Middle frontal gyrus (tissue), 1 donor: ENCODE results near the gene COCH.
"Not testable (repeated sequence)": the region's sequence is repeated elsewhere in the genome, so short reads cannot be mapped to it uniquely, and the experiment has no call there.

Source experiments
- DNase-seq: peaks from one replicate; pipeline ENCODE4 v3.0.0-alpha.2; 2015; ENCODE audit warnings: low spot score; ENCODE audit errors: extremely low spot score

COCH gene

DNA sequence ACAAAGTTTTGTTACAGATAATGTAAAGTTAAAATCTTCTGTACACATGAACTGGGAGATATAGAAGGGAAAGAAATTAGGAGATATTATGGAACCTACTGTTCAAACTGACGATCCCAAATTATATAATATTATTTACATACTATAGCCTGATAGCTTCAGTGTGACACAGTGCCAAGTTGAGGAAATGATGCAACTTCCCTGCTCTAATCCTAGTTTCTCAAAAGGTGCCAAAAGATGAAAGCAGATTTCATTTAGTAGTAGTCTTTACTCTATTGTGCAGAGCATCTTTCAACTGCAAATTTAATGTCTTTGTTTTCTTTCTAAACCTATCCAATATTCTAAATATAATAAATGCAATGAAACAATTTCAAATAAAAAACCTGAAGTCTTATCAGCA, 46.9 kb downstream of the COCH start:
- no peak for DNase-seq

DNA sequence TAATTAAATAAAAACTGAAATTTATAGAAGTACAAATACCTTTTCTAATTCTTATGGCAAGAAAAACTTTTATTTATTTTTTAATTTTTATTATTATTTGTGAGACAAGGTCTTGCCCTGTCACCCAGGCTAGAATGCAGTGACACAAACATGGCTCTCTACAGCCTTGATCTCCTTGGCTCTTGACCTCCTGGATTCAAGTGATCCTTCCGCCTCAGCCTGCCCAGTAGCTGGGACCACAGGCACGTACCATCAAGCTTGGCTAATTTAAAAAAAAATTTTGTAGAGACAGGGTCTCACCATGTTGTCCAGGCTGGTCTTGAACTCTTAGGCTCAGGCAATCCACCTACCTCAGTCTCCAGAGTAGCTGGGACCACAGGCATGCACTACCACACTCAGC, 47.4 kb downstream of the COCH start:
- no peak for DNase-seq

DNA sequence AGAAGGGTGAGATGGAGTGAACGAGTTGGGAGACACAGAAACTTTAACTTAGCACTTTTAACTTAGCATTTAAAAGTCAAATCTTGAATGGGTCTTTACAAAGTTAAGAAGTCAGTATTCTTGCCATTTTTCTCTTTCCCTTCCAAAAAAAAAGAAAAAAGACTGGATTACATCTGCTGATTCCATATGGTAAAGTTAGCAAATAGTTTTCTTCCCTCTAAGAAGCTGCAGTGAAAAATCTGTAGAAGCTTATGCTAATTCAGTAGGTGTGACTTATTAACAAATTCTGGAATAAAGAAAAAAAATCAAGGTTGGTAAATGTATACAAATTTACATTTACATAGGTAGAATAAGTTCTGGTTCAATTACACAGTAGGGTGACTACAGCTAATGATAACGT, 50.9 kb downstream of the COCH start:
- no peak for DNase-seq

DNA sequence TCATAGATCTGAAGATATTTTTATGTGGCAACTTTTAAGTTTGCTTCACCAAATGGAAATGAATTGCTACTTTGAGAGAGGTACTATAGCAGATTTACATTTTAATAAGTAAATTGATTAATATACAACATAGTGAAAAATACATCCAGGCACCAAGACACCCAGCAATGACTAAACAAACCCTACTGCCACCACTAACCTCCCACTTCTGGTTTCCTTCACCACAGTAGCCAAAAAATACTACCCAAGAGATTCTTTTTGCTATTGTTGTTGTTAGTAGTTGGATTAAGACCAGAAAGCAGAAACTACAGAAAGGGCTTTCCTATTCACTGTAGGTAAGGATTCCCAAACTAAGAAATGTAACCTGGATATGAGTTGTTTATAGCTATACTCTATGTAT, 54.1 kb downstream of the COCH start:
- DNase-seq: no peak

DNA sequence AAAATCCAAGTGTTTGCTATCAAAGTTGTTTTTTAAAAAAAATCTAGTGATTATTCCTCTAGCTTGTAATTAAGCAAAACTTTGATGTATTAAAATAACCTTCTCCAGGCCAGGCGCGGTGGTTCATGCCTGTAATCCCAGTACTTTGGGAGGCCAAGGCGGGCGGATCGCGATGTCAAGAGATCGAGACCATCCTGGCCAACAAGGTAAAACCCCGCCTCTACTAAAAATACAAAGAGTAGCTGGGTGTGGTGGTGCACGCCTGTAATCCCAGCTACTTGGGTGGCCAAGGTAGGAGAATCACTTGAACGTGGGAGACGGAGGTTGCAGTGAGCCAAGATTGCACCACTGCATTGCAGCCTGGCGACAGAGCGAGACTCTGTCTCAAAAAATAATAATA, 59.6 kb downstream of the COCH start:
- DNase-seq: not testable (repeated sequence)

DNA sequence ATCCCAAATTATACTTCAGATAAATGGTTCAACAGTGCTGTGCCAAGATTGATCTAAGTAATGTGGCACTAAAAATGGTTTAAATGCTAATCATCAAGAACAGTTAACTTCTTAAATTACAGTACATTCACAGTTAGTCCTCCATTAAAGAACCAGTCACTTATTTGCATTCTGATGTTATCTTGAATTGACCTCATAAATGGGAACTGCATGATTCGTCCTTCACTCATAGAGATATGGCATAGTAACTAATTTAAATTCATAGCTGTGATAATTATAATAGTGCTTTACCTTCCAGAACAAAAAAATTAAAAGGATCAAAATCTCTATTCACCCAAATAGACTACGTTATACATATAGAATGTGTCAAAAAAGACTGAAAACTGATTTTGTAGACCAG, 61.1 kb downstream of the COCH start:
- DNase-seq: no peak

DNA sequence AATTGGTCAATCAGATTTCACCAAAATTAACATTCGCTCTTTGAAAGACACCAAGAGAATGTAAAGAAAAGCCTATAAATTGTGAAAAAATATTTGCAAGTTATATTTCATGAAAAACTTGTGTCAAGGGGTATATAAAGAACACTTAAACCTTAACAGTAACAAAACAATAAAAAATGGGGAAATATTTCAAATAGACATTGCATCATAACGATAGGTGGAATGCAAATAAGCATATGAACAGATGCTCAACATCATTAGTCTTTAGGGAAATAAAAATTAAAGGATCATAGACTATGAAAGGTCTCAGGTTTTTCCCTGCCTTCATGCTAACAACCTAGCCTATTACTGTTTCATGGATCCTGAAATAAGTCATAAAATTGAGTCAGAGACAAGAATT, 64.3 kb downstream of the COCH start:
- no peak for DNase-seq
